HG03460 (cell line): Measurements from ENCODE around the gene FBXW2.

Source experiments
- ATAC-seq: cut with Tn5 transposase; IDR thresholded peaks from one replicate; pipeline ENCODE4 v1.9.1; 2021; ENCODE audit not compliant: unreplicated experiment

The FBXW2 gene

GRCh38 chr9:120716483-120716882 is 76.7 kb downstream of the FBXW2 start:
- ATAC-seq: no peak

- ATAC-seq: no peak
Observed at GRCh38 chr9:120715389-120715924, 77.8 kb downstream of the FBXW2 start.

- no peak for ATAC-seq
Observed at GRCh38 chr9:120714846-120715388, 78.3 kb downstream of the FBXW2 start.

- ATAC-seq: peak; percentile 94
Observed at GRCh38 chr9:120714088-120714845, 78.9 kb downstream of the FBXW2 start, which contains the start of gene MEGF9. TSS of gene MEGF9 (minus strand) at chr9:120714470. CDS start at chr9:120714358, 112 bp downstream.

GRCh38 chr9:120713257-120714087 is 79.7 kb downstream of the FBXW2 start:
- ATAC-seq: no peak

GRCh38 chr9:120712539-120713031 is 80.6 kb downstream of the FBXW2 start:
- ATAC-seq: no peak

- no peak for ATAC-seq
Observed at GRCh38 chr9:120711841-120712538, 81.2 kb downstream of the FBXW2 start.

- ATAC-seq: no peak
Observed at GRCh38 chr9:120711354-120711753, 81.9 kb downstream of the FBXW2 start.

GRCh38 chr9:120710110-120710981 is 82.9 kb downstream of the FBXW2 start:
- ATAC-seq: no peak

GRCh38 chr9:120708526-120709224 is 84.5 kb downstream of the FBXW2 start:
- no peak for ATAC-seq

GRCh38 chr9:120707170-120707569 is 86.0 kb downstream of the FBXW2 start:
- ATAC-seq: no peak
